Fibroblast of lung (primary cell): ENCODE measurements around the gene PDE11A. TPM values are rescaled to one million over a fixed set of nuclear protein-coding genes. Genes with fewer than 3 reads are reported as not detected.

Source experiments
- DNase-seq, 2 donors: peaks; one replicate each; pipeline versions ENCODE4 v3.0.0 to v3.0.0-alpha.2; 2010; ENCODE audit warnings: low read depth in 2 of 2
- H2AFZ ChIP-seq: 2 replicates; pipeline ENCODE4 v1.5.1; 2012; ENCODE audit warnings: low read length, control low read depth, inconsistent platforms
- H3K27ac ChIP-seq: 2 replicates; pipeline ENCODE4 v1.5.1; 2011; ENCODE audit warnings: low read length, control low read depth; ENCODE audit not compliant: insufficient read depth
- H3K27me3 ChIP-seq: 2 replicates; pipeline ENCODE4 v1.5.1; 2011; ENCODE audit warnings: mild to moderate bottlenecking, low read length; ENCODE audit not compliant: control insufficient read depth, insufficient read depth
- H3K36me3 ChIP-seq: 2 replicates; pipeline ENCODE4 v1.5.1; 2011; ENCODE audit warnings: low read length; ENCODE audit not compliant: control insufficient read depth, insufficient read depth
- H3K4me1 ChIP-seq: 2 replicates; pipeline ENCODE4 v1.5.1; 2011; ENCODE audit warnings: low read length; ENCODE audit not compliant: control insufficient read depth, insufficient read depth; ENCODE audit errors: extremely low read depth
- H3K4me2 ChIP-seq: 2 replicates; pipeline ENCODE4 v1.5.1; 2011; ENCODE audit warnings: low read length, control low read depth; ENCODE audit not compliant: insufficient read depth; ENCODE audit errors: extremely low read depth
- H3K4me3 ChIP-seq, 4 experiments: fragments of 200-600 bp in 1 of 4; sonication (generic) in 1 of 4; replicated peaks in 1 of 4; 2 replicates each; pipeline ENCODE4 v1.5.1; 2011 to 2016; ENCODE audit warnings: low read length in 4 of 4, low read depth in 3 of 4, mild to moderate bottlenecking in 3 of 4, control low read depth in 2 of 4, inconsistent platforms in 1 of 4, mixed read lengths in 1 of 4; ENCODE audit not compliant: insufficient read depth in 1 of 4; ENCODE audit errors: control extremely low read depth in 1 of 4
- H3K79me2 ChIP-seq: 2 replicates; pipeline ENCODE4 v1.5.1; 2012; ENCODE audit warnings: mild to moderate bottlenecking, low read length, inconsistent platforms; ENCODE audit not compliant: control insufficient read depth, insufficient read depth
- H3K9ac ChIP-seq: 2 replicates; pipeline ENCODE4 v1.5.1; 2011; ENCODE audit warnings: mild to moderate bottlenecking, low read length, control low read depth; ENCODE audit not compliant: insufficient read depth
- H3K9me3 ChIP-seq: 2 replicates; pipeline ENCODE4 v1.5.1; 2012; ENCODE audit warnings: low read depth, low read length; ENCODE audit not compliant: control insufficient read depth, insufficient read depth
- H4K20me1 ChIP-seq: 2 replicates; pipeline ENCODE4 v1.5.1; 2011; ENCODE audit warnings: low read length; ENCODE audit not compliant: control insufficient read depth, insufficient read depth; ENCODE audit errors: extremely low read depth
- EZH2 ChIP-seq: IDR thresholded peaks from 2 replicates; pipeline ENCODE4 v1.5.1; 2012; ENCODE audit warnings: low read length, control low read depth, mild to moderate bottlenecking; ENCODE audit errors: missing control alignments
- polyA plus RNA-seq, 2 donors: library from polyadenylated mRNA; depleted of rRNA in 1 of 2; stranded (reverse) in 1 of 2; unstranded in 1 of 2; fragments of >200 nt; gene quantifications; 2 replicates each; pipeline ENCODE4 v1.2.1, GENCODE V29; 2011 to 2012; ENCODE audit warnings: missing spikeins in 1 of 2
- total RNA-seq: library from RNA; depleted of rRNA; stranded (reverse); fragments of >200 nt; gene quantifications from 2 replicates; pipeline ENCODE4 v1.2.1, GENCODE V29; 2014
- TF ChIP-seq, protein P1 (sequence below), 2 donors: IDR thresholded peaks in 1 of 2; conservative IDR thresholded peaks in 1 of 2; 1 replicate in 1 of 2; 2 replicates in 1 of 2; pipeline ENCODE4 v1.5.1; 2011 to 2012; ENCODE audit warnings: low read length in 2 of 2, control low read depth in 1 of 2, inconsistent platforms in 1 of 2, low read depth in 1 of 2, mild to moderate bottlenecking in 1 of 2

PDE11A gene
- total and polyA plus RNA-seq, 2 donors (not counting 1 experiment from before 2014, with no cell fraction given) = 0.03 to 0.33 TPM

DNA sequence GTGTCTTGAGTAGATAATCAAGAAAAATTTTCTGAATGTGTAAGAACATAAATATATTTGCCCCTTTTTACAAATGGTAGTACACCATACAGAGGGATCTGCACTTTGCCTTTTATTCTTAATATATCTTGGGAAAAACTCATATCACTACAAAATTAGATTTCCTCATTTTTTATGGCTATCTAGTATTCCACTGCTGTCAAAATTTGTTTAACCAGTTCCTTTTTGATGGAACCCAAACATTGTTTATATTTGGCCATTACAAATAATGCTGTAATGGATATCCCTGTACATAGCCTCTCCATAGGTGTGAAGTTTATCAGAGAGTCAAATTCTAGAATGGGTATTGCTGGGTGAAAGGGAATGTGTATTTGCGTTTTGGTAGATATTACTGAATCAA lies 436.9 kb downstream of the PDE11A start:
- no peaks in the 10 kb centered on the region for H3K9me3 ChIP-seq
- H4K20me1 ChIP-seq = no peaks in the 10 kb centered on the region
- H3K27ac ChIP-seq = no peak overlapping the region
- no peak overlapping the region for H3K4me3 ChIP-seq
- no peak overlapping the region for H3K4me2 ChIP-seq
- H3K79me2 ChIP-seq = no peaks in the 10 kb centered on the region
- no peaks in the 10 kb centered on the region for H3K4me1 ChIP-seq
- H3K36me3 ChIP-seq = no peaks in the 10 kb centered on the region
- H3K27me3 ChIP-seq = no peaks in the 10 kb centered on the region
- TF ChIP-seq, protein P1, sequence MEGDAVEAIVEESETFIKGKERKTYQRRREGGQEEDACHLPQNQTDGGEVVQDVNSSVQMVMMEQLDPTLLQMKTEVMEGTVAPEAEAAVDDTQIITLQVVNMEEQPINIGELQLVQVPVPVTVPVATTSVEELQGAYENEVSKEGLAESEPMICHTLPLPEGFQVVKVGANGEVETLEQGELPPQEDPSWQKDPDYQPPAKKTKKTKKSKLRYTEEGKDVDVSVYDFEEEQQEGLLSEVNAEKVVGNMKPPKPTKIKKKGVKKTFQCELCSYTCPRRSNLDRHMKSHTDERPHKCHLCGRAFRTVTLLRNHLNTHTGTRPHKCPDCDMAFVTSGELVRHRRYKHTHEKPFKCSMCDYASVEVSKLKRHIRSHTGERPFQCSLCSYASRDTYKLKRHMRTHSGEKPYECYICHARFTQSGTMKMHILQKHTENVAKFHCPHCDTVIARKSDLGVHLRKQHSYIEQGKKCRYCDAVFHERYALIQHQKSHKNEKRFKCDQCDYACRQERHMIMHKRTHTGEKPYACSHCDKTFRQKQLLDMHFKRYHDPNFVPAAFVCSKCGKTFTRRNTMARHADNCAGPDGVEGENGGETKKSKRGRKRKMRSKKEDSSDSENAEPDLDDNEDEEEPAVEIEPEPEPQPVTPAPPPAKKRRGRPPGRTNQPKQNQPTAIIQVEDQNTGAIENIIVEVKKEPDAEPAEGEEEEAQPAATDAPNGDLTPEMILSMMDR (conservative IDR thresholded peaks at IDR 0.05 in 1 of 2, IDR thresholded peaks at IDR 0.05 in 1 of 2; ENCODE audit: low read depth in 1 of 2, low read length in 2 of 2) = no peak
- TF ChIP-seq EZH2 = no peak
- DNase-seq = no peak
- no peak overlapping the region for H3K9ac ChIP-seq
- no peak overlapping the region for H2AFZ ChIP-seq

DNA sequence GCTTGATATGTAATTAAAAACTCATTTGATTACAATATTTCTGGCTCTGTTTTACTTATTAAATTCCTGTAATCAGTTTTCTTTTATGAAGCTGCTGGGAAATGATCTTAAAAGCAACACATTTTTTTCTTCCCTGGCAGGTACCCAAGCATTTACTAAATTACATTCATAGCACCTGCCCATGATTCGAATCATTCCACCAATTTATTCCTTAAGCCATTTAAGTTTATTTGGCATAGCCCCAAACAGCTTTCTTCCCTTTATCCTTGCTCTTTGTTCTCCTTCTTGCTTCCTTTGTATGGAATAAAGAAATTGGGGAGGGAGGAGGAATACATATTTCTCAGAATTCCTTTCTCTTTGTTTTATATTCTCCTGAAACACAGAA lies 438.7 kb downstream of the PDE11A start:
- H3K4me1 ChIP-seq = no peaks in the 10 kb centered on the region
- no peak overlapping the region for H2AFZ ChIP-seq
- no peaks in the 10 kb centered on the region for H4K20me1 ChIP-seq
- DNase-seq = no peak
- H3K4me3 ChIP-seq = peak overlapping the region in 2 of 4 experiments; percentile 50 to 62
- no peaks in the 10 kb centered on the region for H3K36me3 ChIP-seq
- no peak overlapping the region for H3K9ac ChIP-seq
- H3K27ac ChIP-seq = no peak overlapping the region
- no peaks in the 10 kb centered on the region for H3K9me3 ChIP-seq
- H3K4me2 ChIP-seq = peak overlapping the region; percentile 21
- TF ChIP-seq EZH2 = no peak
- TF ChIP-seq, protein P1 (conservative IDR thresholded peaks at IDR 0.05 in 1 of 2, IDR thresholded peaks at IDR 0.05 in 1 of 2; ENCODE audit: low read depth in 1 of 2, low read length in 2 of 2) = no peak
- no peaks in the 10 kb centered on the region for H3K27me3 ChIP-seq
- no peaks in the 10 kb centered on the region for H3K79me2 ChIP-seq

DNA sequence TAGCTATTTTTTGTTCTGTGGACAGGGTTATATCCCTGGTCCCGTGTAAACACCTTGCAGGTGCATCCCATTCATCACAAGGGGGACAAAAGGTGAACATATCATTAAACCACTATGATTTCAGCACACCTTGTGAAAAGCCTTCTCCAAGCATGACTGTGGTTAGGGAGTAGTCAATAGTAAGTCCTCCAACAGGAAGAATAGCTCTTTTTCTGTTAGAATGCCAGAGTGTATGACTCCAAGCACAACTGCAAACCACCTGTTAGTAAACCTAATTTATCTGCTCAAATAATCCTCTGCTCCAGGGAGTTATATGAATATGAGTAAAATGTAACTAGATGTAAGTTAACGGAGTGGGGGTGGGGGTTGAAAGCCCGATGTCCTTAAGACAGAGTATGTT lies 439.5 kb downstream of the PDE11A start:
- Histone ChIP-seq H4K20me1 (no peaks in the 10 kb centered on the region), H3K36me3 (no peaks in the 10 kb centered on the region), H3K27ac (no peak overlapping the region), H3K9ac (no peak overlapping the region), H2AFZ (no peak overlapping the region), H3K27me3 (no peaks in the 10 kb centered on the region), H3K9me3 (no peaks in the 10 kb centered on the region), H3K4me2 (no peak overlapping the region), H3K4me3 (no peak overlapping the region), H3K79me2 (no peaks in the 10 kb centered on the region), H3K4me1 (no peaks in the 10 kb centered on the region)
- DNase-seq = no peak
- TF ChIP-seq, protein P1 (conservative IDR thresholded peaks at IDR 0.05 in 1 of 2, IDR thresholded peaks at IDR 0.05 in 1 of 2; ENCODE audit: low read depth in 1 of 2, low read length in 2 of 2) = no peak
- no peak for TF ChIP-seq EZH2
